OCI-LY1 (cell line): ENCODE measurements around the gene LMX1B.

ENCODE experiments used
- H2AFZ ChIP-seq: fragments of 200-600 bp; sonication (generic), shearing (Covaris generic); 2 replicates; pipeline ENCODE4 v1.6.0; 2014; ENCODE audit warnings: antibody characterized with exemption, mild to moderate bottlenecking, low read length
- H3F3A ChIP-seq: fragments of 200-600 bp; sonication (generic), shearing (Covaris generic); 2 replicates; pipeline ENCODE4 v1.6.0; 2014; ENCODE audit warnings: mild to moderate bottlenecking, antibody characterized with exemption, low read length, moderate library complexity; ENCODE audit not compliant: insufficient read depth
- H3K27ac ChIP-seq: fragments of 200-600 bp; sonication (generic); 2 replicates; pipeline ENCODE4 v1.5.1; 2014; ENCODE audit warnings: low read length, mixed run types, mild to moderate bottlenecking, low read depth; ENCODE audit not compliant: poor library complexity, severe bottlenecking
- H3K27me3 ChIP-seq: fragments of 200-600 bp; sonication (generic); 2 replicates; pipeline ENCODE4 v1.6.0; 2014; ENCODE audit warnings: antibody characterized with exemption, mild to moderate bottlenecking, low read length, moderate library complexity; ENCODE audit not compliant: insufficient read depth
- H3K36me3 ChIP-seq: fragments of 200-600 bp; sonication (generic); 2 replicates; pipeline ENCODE4 v1.6.1; 2014; ENCODE audit warnings: mild to moderate bottlenecking, antibody characterized with exemption, low read length, moderate library complexity, mixed read lengths; ENCODE audit not compliant: insufficient read depth
- H3K4me1 ChIP-seq: fragments of 200-600 bp; sonication (generic); 2 replicates; pipeline ENCODE4 v1.5.1; 2014; ENCODE audit warnings: mild to moderate bottlenecking, low read length, moderate library complexity; ENCODE audit not compliant: insufficient read depth, severe bottlenecking
- H3K4me2 ChIP-seq: fragments of 200-600 bp; sonication (generic), shearing (Covaris generic); 2 replicates; pipeline ENCODE4 v1.6.1; 2014; ENCODE audit warnings: low read length
- H3K4me3 ChIP-seq: fragments of 200-600 bp; sonication (generic); 2 replicates; pipeline ENCODE4 v1.5.1; 2014; ENCODE audit warnings: low read length, low read depth, mild to moderate bottlenecking, mixed read lengths; ENCODE audit not compliant: poor library complexity, severe bottlenecking
- H3K79me2 ChIP-seq: fragments of 200-600 bp; shearing (Covaris generic); 2 replicates; pipeline ENCODE4 v1.6.1; 2016; ENCODE audit warnings: mixed run types, low read length, mixed read lengths; ENCODE audit not compliant: insufficient read depth
- H3K9ac ChIP-seq: fragments of 200-600 bp; sonication (generic), shearing (Covaris generic); 2 replicates; pipeline ENCODE4 v1.6.1; 2014; ENCODE audit warnings: mild to moderate bottlenecking, low read length, mixed read lengths
- H3K9me2 ChIP-seq: fragments of 200-600 bp; sonication (generic), shearing (Covaris generic); 2 replicates; pipeline ENCODE4 v1.6.1; 2014; ENCODE audit warnings: low read depth, mild to moderate bottlenecking, low read length, mixed read lengths
- H3K9me3 ChIP-seq: fragments of 200-600 bp; shearing (Covaris generic); 2 replicates; pipeline ENCODE4 v1.6.1; 2014; ENCODE audit warnings: low read length, mixed read lengths
- H4K20me1 ChIP-seq: fragments of 200-600 bp; sonication (generic), shearing (Covaris generic); 2 replicates; pipeline ENCODE4 v1.6.0; 2016; ENCODE audit warnings: mild to moderate bottlenecking, low read length; ENCODE audit not compliant: insufficient read depth
- CTCF ChIP-seq: fragments of 200-600 bp; sonication (generic), shearing (Covaris generic); IDR thresholded peaks from 2 replicates; pipeline ENCODE4 v1.5.1; 2017; ENCODE audit warnings: mild to moderate bottlenecking, antibody characterized with exemption, low read length, moderate library complexity, mixed read lengths
- EZH2 ChIP-seq: fragments of 200-600 bp; sonication (generic), shearing (Covaris generic); IDR thresholded peaks from 2 replicates; pipeline ENCODE4 v1.8.0; 2017; ENCODE audit warnings: borderline replicate concordance, mixed run types, mild to moderate bottlenecking, antibody characterized with exemption, low read length, moderate library complexity, mixed read lengths

LMX1B gene

GRCh38 chr9:126698251-126698650 is 84.5 kb downstream of the LMX1B start:
- Histone ChIP-seq H3K36me3 (no peaks in the 10 kb centered on the region), H3K79me2 (no peaks in the 10 kb centered on the region), H3K4me2 (no peak overlapping the region), H3F3A (no peaks in the 10 kb centered on the region), H3K9ac (no peak overlapping the region), H3K27ac (no peak overlapping the region), H3K4me3 (no peak overlapping the region), H2AFZ (no peak overlapping the region), H4K20me1 (no peaks in the 10 kb centered on the region), H3K4me1 (no peaks in the 10 kb centered on the region), H3K9me2 (no peaks in the 10 kb centered on the region), H3K9me3 (no peaks in the 10 kb centered on the region), H3K27me3 (0 out of 2 replicates have a peak, but pooled peaks cover 17% of the 10 kb centered on the region)
- TF ChIP-seq CTCF: no peak
- no peak for TF ChIP-seq EZH2

- 0 out of 2 replicates have a peak, but pooled peaks cover 17% of the 10 kb centered on the region for H3K27me3 ChIP-seq
- no peaks in the 10 kb centered on the region for H3K79me2 ChIP-seq
- H3K27ac ChIP-seq: no peak overlapping the region
- no peak overlapping the region for H2AFZ ChIP-seq
- no peaks in the 10 kb centered on the region for H3K36me3 ChIP-seq
- H3K4me3 ChIP-seq: no peak overlapping the region
- H3K4me1 ChIP-seq: no peaks in the 10 kb centered on the region
- no peaks in the 10 kb centered on the region for H3K9me3 ChIP-seq
- no peak overlapping the region for H3K9ac ChIP-seq
- H3F3A ChIP-seq: no peaks in the 10 kb centered on the region
- H4K20me1 ChIP-seq: no peaks in the 10 kb centered on the region
- TF ChIP-seq CTCF (no peak), EZH2 (no peak)
- H3K4me2 ChIP-seq: no peak overlapping the region
- H3K9me2 ChIP-seq: no peaks in the 10 kb centered on the region
Measured at GRCh38 chr9:126698756-126699155, 85.0 kb downstream of the LMX1B start.

GRCh38 chr9:126699401-126699881 is 85.7 kb downstream of the LMX1B start:
- Histone ChIP-seq H2AFZ (no peak overlapping the region), H3K4me3 (no peak overlapping the region), H3K27ac (no peak overlapping the region), H3K27me3 (0 out of 2 replicates have a peak, but pooled peaks cover 12% of the 10 kb centered on the region), H3K9me2 (no peaks in the 10 kb centered on the region), H3K4me1 (no peaks in the 10 kb centered on the region), H3K9ac (no peak overlapping the region), H3K36me3 (no peaks in the 10 kb centered on the region), H3F3A (no peaks in the 10 kb centered on the region), H3K9me3 (no peaks in the 10 kb centered on the region), H3K4me2 (no peak overlapping the region), H4K20me1 (no peaks in the 10 kb centered on the region), H3K79me2 (no peaks in the 10 kb centered on the region)
- TF ChIP-seq CTCF: no peak
- no peak for TF ChIP-seq EZH2
